ENCODE data around the gene ZBTB24. TPM values are rescaled to one million over a fixed set of nuclear protein-coding genes. Genes with fewer than 3 reads are reported as not detected.
A peak's percentile ranks its signal among the peaks of the same experiment; 100 is the strongest.
"Not testable (repeated sequence)": the region's sequence is repeated elsewhere in the genome, so short reads cannot be mapped to it uniquely, and the experiment has no call there.

Gene ZBTB24
- total RNA-seq = 10 to 100 TPM; 17.5 to 22.7 TPM

DNA sequence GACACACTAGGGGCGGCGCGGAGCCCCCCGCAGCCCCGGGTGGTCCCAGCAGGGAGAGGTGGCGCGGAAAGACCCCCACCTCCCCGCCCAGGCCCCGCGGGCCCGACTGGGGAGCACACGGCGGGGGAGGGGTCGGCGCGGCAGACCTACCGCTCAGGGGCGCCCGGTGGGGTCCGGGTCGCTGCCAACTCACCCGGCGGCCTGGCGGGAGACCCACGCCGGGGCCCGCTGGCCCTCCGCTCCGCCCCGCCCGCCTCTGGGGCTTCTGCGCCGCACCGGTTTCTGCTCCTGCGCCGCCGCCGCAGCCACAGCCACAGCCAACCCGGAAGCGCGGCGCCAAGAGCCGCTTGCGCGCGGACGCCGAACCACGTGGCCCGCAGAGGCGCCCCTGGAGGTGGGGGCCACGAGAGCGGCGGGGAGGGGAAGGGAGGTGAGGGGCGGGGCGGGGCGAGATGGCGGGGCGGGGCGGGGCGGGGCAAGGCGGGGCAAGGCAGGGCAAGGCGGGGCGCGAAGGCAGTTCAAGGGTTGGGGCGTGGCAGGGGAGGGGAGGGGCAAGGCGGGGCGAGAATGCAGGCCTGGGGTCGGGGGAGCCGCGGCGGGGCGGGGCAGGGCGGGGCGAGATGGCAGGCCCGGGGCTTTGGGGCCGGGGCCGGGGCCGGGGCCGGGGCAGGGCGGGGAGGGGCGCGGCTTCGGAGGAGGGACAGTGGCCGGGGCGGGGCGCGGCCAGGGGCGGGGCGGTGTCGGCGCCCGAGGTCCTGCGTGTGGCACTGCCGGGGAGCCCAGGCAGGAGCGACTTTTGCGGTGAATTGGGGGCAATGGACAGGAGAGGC lies at the start of gene ZBTB24:
Gene ZBTB24 (minus strand): TSS at position 315 of the 830 bp plus-strand sequence. CDS start 1,193 bp downstream, outside the sequence.
- Mint-ChIP-seq H3K27me3 (peaks cover 8% of the 10 kb centered on the region), H3K4me1 (peaks cover 44% of the 10 kb centered on the region), H3K36me3 (peaks cover 35% of the 10 kb centered on the region), H3K9me3 (ENCODE audit: low read depth) (no peaks in the 10 kb centered on the region), H3K27ac (peak within 1 kb of the TSS; percentile 92), H3K4me3 (peak within 1 kb of the TSS; percentile 98)
- DNase-seq = peak; percentile 90
- ATAC-seq = peak; percentile 85
- CTCF ChIA-PET = interaction anchor here (1.4 to 2.7 kb wide), 6 partner anchors 9 to 556 kb away, joined by 3 to 17 read pairs (median 6); no protein-coding TSS in a partner anchor

GRCh38 chr6:109531446-109531845 lies 48.4 kb upstream of the ZBTB24 start:
- no peaks in the 10 kb centered on the region for H3K36me3 Mint-ChIP-seq
- peaks cover 2% of the 10 kb centered on the region for H3K27me3 Mint-ChIP-seq
- ATAC-seq (no peak), DNase-seq (no peak)
- no peaks in the 10 kb centered on the region for H3K4me1 Mint-ChIP-seq
- no peak overlapping the region for H3K4me3 Mint-ChIP-seq
- no peak overlapping the region for H3K27ac Mint-ChIP-seq
- no peaks in the 10 kb centered on the region for H3K9me3 Mint-ChIP-seq (ENCODE audit: low read depth)
- CTCF ChIA-PET = interaction anchor here (0.6 to 2.0 kb wide), 2 partner anchors 20 to 508 kb away, joined by 3 to 7 read pairs; no protein-coding TSS in a partner anchor

DNA sequence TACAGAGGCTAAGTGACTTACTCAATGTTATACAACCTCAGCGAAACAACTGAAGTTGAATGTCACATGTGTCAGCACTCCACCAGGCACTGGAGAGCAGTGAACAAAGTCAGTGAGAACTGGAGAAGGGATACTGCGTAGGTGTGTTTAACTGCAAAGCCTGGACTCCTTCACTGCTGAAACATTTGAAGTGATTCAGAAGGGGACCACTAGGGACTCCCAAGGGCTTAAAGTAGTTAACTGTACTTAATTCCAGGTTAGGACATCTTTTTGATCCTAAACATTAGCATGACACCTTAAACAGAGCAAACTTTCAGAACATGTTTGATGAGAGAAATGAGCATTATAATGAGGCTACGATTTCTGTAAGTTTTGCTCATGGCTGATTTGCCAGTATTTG lies 45.0 kb upstream of the ZBTB24 start:
- no peaks in the 10 kb centered on the region for H3K4me1 Mint-ChIP-seq
- no peak overlapping the region for H3K4me3 Mint-ChIP-seq
- no peak for DNase-seq
- no peak for ATAC-seq
- H3K9me3 Mint-ChIP-seq (ENCODE audit: low read depth) = no peaks in the 10 kb centered on the region
- H3K27me3 Mint-ChIP-seq = no peaks in the 10 kb centered on the region
- CTCF ChIA-PET = interaction anchor here (0.9 to 6.0 kb wide), 7 partner anchors 12 to 517 kb away, joined by 3 to 44 read pairs (median 3); no protein-coding TSS in a partner anchor
- H3K36me3 Mint-ChIP-seq = peaks cover 8% of the 10 kb centered on the region
- no peak overlapping the region for H3K27ac Mint-ChIP-seq

- H3K4me1 Mint-ChIP-seq = no peaks in the 10 kb centered on the region
- no peaks in the 10 kb centered on the region for H3K9me3 Mint-ChIP-seq (ENCODE audit: low read depth)
- H3K27me3 Mint-ChIP-seq = no peaks in the 10 kb centered on the region
- peak; percentile 67 for DNase-seq
- CTCF ChIA-PET = interaction anchor here (0.8 to 6.0 kb wide), 7 partner anchors 11 to 862 kb away, joined by 3 to 44 read pairs (median 3); no protein-coding TSS in a partner anchor
- H3K4me3 Mint-ChIP-seq = no peak overlapping the region
- H3K27ac Mint-ChIP-seq = no peak overlapping the region
- peak; percentile 88 for ATAC-seq
- H3K36me3 Mint-ChIP-seq = peaks cover 8% of the 10 kb centered on the region
These were observed 44.0 kb upstream of the ZBTB24 start for GRCh38 chr6:109526905-109527628.

GRCh38 chr6:109524129-109524528 lies 41.1 kb upstream of the ZBTB24 start:
- no peaks in the 10 kb centered on the region for H3K4me1 Mint-ChIP-seq
- no peak overlapping the region for H3K27ac Mint-ChIP-seq
- H3K36me3 Mint-ChIP-seq = peaks cover 9% of the 10 kb centered on the region
- no peak overlapping the region for H3K4me3 Mint-ChIP-seq
- CTCF ChIA-PET = interaction anchor here (6.0 kb wide), 1 partner anchor 516 kb away, joined by 44 read pairs; no protein-coding TSS in a partner anchor
- no peak for ATAC-seq
- H3K27me3 Mint-ChIP-seq = peaks cover 2% of the 10 kb centered on the region
- DNase-seq = no peak
- H3K9me3 Mint-ChIP-seq (ENCODE audit: low read depth) = peaks cover 2% of the 10 kb centered on the region

DNA sequence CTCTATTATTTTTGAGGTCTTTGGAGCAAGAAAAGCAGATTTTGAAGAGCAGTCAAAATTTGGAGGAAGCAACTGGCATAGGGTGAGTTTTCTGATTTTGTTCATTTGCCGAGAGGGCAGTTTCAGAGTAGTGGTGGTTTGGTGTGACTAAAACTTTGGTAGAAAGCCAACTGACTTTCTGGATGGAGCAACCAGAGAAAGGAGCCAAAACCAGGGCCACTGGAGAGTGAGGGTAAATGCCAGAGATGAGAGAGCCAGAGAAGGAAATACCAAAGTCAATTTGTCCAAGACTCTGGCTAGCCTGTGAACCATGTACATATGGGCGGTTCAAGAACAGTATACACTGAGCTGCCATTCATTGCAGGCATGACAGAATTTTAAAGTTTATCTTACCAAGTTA lies 40.5 kb upstream of the ZBTB24 start:
- no peak for DNase-seq
- Mint-ChIP-seq H3K27ac (no peak overlapping the region), H3K4me1 (no peaks in the 10 kb centered on the region), H3K9me3 (ENCODE audit: low read depth) (peaks cover 2% of the 10 kb centered on the region), H3K36me3 (peaks cover 9% of the 10 kb centered on the region), H3K27me3 (peaks cover 2% of the 10 kb centered on the region), H3K4me3 (no peak overlapping the region)
- CTCF ChIA-PET = no interaction called here
- no peak for ATAC-seq

DNA sequence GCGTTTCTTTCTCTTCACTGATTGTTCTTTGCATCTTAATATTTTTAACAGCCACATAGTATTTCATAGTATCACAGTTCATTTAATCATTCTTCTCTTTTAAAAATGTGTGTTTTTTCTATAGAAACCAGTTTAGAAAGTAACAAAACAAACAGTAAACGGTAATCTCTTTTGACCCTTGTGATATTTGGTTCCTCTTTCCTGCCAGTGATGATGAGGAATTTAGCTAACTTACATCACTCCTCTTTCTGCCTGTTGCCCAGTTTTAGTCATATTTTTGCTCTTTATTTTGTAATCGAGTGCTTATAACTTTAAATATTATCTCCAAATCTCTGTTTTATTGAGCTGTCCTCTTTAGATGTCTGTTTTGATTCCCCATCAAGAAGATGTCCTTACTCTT lies 38.1 kb upstream of the ZBTB24 start:
- Mint-ChIP-seq H3K9me3 (ENCODE audit: low read depth) (peaks cover 4% of the 10 kb centered on the region), H3K27me3 (peaks cover 2% of the 10 kb centered on the region), H3K27ac (no peak overlapping the region), H3K36me3 (peaks cover 12% of the 10 kb centered on the region), H3K4me3 (no peak overlapping the region), H3K4me1 (peaks cover 9% of the 10 kb centered on the region)
- DNase-seq (no peak), ATAC-seq (no peak)
- CTCF ChIA-PET = no interaction called here

- H3K27me3 Mint-ChIP-seq; H3K27ac Mint-ChIP-seq; DNase-seq; H3K4me3 Mint-ChIP-seq; H3K9me3 Mint-ChIP-seq (ENCODE audit: low read depth); ATAC-seq: not testable (repeated sequence)
- CTCF ChIA-PET = interaction anchor here (0.6 kb wide), 1 partner anchor 84 kb away, joined by 3 read pairs; no protein-coding TSS in a partner anchor
- H3K4me1 Mint-ChIP-seq = peaks cover 22% of the 10 kb centered on the region
- peaks cover 12% of the 10 kb centered on the region for H3K36me3 Mint-ChIP-seq
These were observed 36.6 kb upstream of the ZBTB24 start for GRCh38 chr6:109519647-109520046.

DNA sequence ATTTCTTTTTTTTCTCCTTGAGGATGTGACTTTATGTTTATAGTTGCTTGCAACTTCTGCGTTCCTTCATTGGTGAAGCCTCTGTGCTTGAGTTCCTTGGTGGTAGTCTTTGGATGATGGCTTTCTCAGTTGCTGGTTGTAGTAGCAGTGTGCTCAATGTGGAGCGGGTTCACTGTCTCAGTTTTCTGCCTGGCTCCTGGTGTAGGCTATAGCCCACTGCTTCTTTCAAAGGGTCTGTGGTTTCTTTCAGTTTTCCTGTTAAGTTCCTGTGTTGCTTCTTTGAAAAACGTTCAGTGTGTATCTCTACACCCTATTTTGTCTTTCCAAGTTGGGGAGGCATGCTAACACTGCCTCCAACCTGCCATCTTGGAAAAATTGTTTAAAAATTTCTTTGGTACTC lies 33.9 kb upstream of the ZBTB24 start:
- no peak for DNase-seq
- Mint-ChIP-seq H3K9me3 (ENCODE audit: low read depth) (peaks cover 4% of the 10 kb centered on the region), H3K27ac (no peak overlapping the region), H3K4me3 (no peak overlapping the region), H3K36me3 (peaks cover 6% of the 10 kb centered on the region), H3K4me1 (peaks cover 28% of the 10 kb centered on the region), H3K27me3 (peaks cover 2% of the 10 kb centered on the region)
- CTCF ChIA-PET = interaction anchor here (0.8 kb wide), 1 partner anchor 26 kb away, joined by 3 read pairs; no protein-coding TSS in a partner anchor
- ATAC-seq = no peak

DNA sequence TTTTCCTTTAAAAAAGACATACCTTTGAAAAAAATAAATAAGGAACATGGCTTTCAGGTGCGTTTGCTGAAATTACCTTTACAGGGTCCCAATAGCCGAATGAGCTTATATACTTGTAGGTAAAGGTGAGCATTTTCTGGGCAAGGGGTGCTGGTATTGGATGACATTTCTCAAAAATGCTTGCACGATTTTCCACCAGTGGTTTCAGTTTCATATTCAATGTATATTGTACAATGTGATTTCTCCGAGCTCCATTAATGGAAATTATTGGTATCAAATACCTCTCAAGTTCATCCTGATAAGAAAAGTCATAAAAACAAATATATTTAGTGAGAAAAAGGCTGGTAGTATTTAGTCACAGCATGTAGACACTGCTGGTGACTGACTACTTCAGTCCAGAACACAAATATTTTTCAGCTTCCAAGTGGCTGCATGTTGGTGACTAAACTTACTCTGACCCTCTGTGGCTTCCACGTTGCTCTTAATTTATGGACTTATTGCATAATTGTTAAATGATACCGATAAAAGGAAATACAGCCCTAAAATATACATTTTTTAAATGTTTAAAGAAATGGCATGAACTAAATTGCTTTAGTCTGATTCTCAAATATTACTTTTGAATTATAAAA lies 32.9 kb upstream of the ZBTB24 start:
- Mint-ChIP-seq H3K27me3 (no peaks in the 10 kb centered on the region), H3K4me3 (peak overlapping the region; percentile 67), H3K4me1 (peaks cover 28% of the 10 kb centered on the region), H3K36me3 (peaks cover 4% of the 10 kb centered on the region), H3K27ac (peak overlapping the region; percentile 64), H3K9me3 (ENCODE audit: low read depth) (peaks cover 4% of the 10 kb centered on the region)
- DNase-seq (no peak), ATAC-seq (peak; percentile 76)
- CTCF ChIA-PET = interaction anchor here (0.7 to 1.6 kb wide), 9 partner anchors 9 to 524 kb away, joined by 3 to 10 read pairs (median 4); partner anchors contain the start of gene ZBTB24

GRCh38 chr6:109514946-109515345 lies 31.9 kb upstream of the ZBTB24 start:
- H3K27me3 Mint-ChIP-seq = no peaks in the 10 kb centered on the region
- no peak for DNase-seq
- peaks cover 6% of the 10 kb centered on the region for H3K36me3 Mint-ChIP-seq
- CTCF ChIA-PET = interaction anchor here (0.8 to 1.6 kb wide), 5 partner anchors 13 to 525 kb away, joined by 3 to 10 read pairs (median 5); no protein-coding TSS in a partner anchor
- H3K4me3 Mint-ChIP-seq = no peak overlapping the region
- H3K4me1 Mint-ChIP-seq = peaks cover 28% of the 10 kb centered on the region
- no peak for ATAC-seq
- no peak overlapping the region for H3K27ac Mint-ChIP-seq
- peaks cover 4% of the 10 kb centered on the region for H3K9me3 Mint-ChIP-seq (ENCODE audit: low read depth)

DNA sequence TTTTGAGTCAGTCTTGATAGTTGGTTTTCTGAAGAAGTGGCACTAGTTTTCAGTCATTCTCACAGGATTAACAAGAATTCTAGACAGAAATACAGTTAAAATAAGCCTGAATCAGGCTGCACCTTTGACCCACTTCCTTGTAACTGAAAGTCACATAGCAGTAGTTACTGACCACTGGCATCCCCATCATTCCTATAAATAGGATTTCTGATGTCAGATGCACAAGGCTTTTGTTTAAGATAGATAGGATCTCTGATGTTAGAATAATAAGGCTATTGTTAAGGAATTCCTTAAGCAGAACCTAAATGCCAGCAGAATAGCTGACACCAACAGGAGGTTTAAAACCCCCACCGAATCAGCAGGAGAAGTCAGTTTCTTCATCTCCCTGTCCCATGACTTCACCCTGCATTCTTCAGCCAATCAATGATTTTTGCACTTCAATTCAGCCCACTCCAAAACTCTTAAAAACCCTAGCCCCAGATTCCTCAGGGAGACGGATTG lies 30.6 kb upstream of the ZBTB24 start:
- Mint-ChIP-seq H3K27me3 (no peaks in the 10 kb centered on the region), H3K36me3 (peaks cover 6% of the 10 kb centered on the region), H3K9me3 (ENCODE audit: low read depth) (peaks cover 4% of the 10 kb centered on the region), H3K27ac (no peak overlapping the region), H3K4me1 (peaks cover 28% of the 10 kb centered on the region), H3K4me3 (no peak overlapping the region)
- CTCF ChIA-PET = no interaction called here
- DNase-seq (no peak), ATAC-seq (no peak)
